Glomerular endothelial cell (primary cell): ENCODE data around the gene KIF2C. TPM values are rescaled to one million over a fixed set of nuclear protein-coding genes. Genes with fewer than 3 reads are reported as not detected.

Experiments
- DNase-seq: peaks from one replicate; pipeline ENCODE4 v3.0.0-alpha.2; 2011; ENCODE audit warnings: low read depth, low spot score; ENCODE audit errors: extremely low read depth
- total RNA-seq: library from RNA; depleted of rRNA; stranded (reverse); fragments of >200 nt; gene quantifications from 2 replicates; pipeline ENCODE4 v1.2.3, GENCODE V29; 2015

KIF2C gene
- total RNA-seq, 1 donor from 2014 or later: 10.3 TPM

- DNase-seq: peak; percentile 70
Observed at GRCh38 chr1:44775078-44775929, 35.7 kb downstream of the KIF2C start, which contains the start of gene RPS8. TSS of gene RPS8 (plus strand) at chr1:44775540. CDS start at chr1:44775597, 57 bp downstream.

GRCh38 chr1:44775930-44776729 lies 36.5 kb downstream of the KIF2C start:
- no peak for DNase-seq

GRCh38 chr1:44776730-44777068 lies 37.1 kb downstream of the KIF2C start:
- no peak for DNase-seq

- no peak for DNase-seq
Observed at GRCh38 chr1:44777547-44777946, 37.9 kb downstream of the KIF2C start.

GRCh38 chr1:44777969-44778635 lies 38.5 kb downstream of the KIF2C start:
- DNase-seq: no peak

GRCh38 chr1:44778705-44779576 lies 39.3 kb downstream of the KIF2C start:
- DNase-seq: no peak

- no peak for DNase-seq
Observed at GRCh38 chr1:44780583-44781121, 41.0 kb downstream of the KIF2C start.

GRCh38 chr1:44783697-44784093 lies 44.1 kb downstream of the KIF2C start:
- no peak for DNase-seq

- no peak for DNase-seq
Observed at GRCh38 chr1:44784094-44785028, 44.7 kb downstream of the KIF2C start.

GRCh38 chr1:44785029-44785380 lies 45.4 kb downstream of the KIF2C start:
- no peak for DNase-seq

GRCh38 chr1:44785501-44786137 lies 46.0 kb downstream of the KIF2C start:
- DNase-seq: no peak

- DNase-seq: no peak
Observed at GRCh38 chr1:44786138-44786840, 46.7 kb downstream of the KIF2C start.

- DNase-seq: no peak
Observed at GRCh38 chr1:44786841-44787426, 47.3 kb downstream of the KIF2C start.

- DNase-seq: no peak
Observed at GRCh38 chr1:44787506-44787905, 47.9 kb downstream of the KIF2C start.

GRCh38 chr1:44788120-44788860 lies 48.7 kb downstream of the KIF2C start, which contains the start of gene BEST4:
TSS of gene BEST4 (minus strand) at chr1:44788170. CDS start at chr1:44787705, 465 bp downstream.
- DNase-seq: no peak

- no peak for DNase-seq
Observed at GRCh38 chr1:44790968-44791801, 51.5 kb downstream of the KIF2C start.
